ENCODE data around the gene HSD17B14.

The HSD17B14 gene

GRCh38 chr19:48815870-48816501 lies 20.3 kb downstream of the HSD17B14 start:
- no peak overlapping the region for H3K4me3 ChIP-seq (replicated peaks; ENCODE audit: insufficient read depth, low read length)
- no peak for DNase-seq (ENCODE audit: low read depth in 1 of 2, low spot score in 1 of 2)

GRCh38 chr19:48814895-48815294 lies 21.4 kb downstream of the HSD17B14 start:
- TF ChIP-seq POLR2AphosphoS5 (IDR thresholded peaks at IDR 0.05; ENCODE audit: low read depth) (no peak), REST (IDR thresholded peaks at IDR 0.05; ENCODE audit: insufficient replicate concordance, low read depth) (no peak)
- no peak for DNase-seq (ENCODE audit: low read depth in 1 of 2, low spot score in 1 of 2)
- Histone ChIP-seq H3K4me3 (replicated peaks; ENCODE audit: insufficient read depth, low read length) (no peak overlapping the region), H3K27ac (replicated peaks) (no peak overlapping the region), H3K27me3 (ENCODE audit: insufficient read depth, poor library complexity, severe bottlenecking) (no peaks in the 10 kb centered on the region)

More at GRCh38 chr19:48815870-48816501, 20.3 kb downstream of the HSD17B14 start:
- TF ChIP-seq SPI1 (IDR thresholded peaks at IDR 0.05; ENCODE audit: borderline replicate concordance, low read depth) (no peak), POLR2AphosphoS5 (IDR thresholded peaks at IDR 0.05; ENCODE audit: low read depth) (no peak), GABPA (IDR thresholded peaks at IDR 0.05; ENCODE audit: low read depth) (no peak)
- no peaks in the 10 kb centered on the region for H3K27me3 ChIP-seq (ENCODE audit: insufficient read depth, poor library complexity, severe bottlenecking)
- H3K27ac ChIP-seq (replicated peaks), result no peak overlapping the region

GRCh38 chr19:48813123-48813913 lies 23.0 kb downstream of the HSD17B14 start:
- no peak for TF ChIP-seq POLR2AphosphoS5 (IDR thresholded peaks at IDR 0.05; ENCODE audit: low read depth)
- no peak for TF ChIP-seq REST (IDR thresholded peaks at IDR 0.05; ENCODE audit: insufficient replicate concordance, low read depth)
- TF ChIP-seq SPI1 (IDR thresholded peaks at IDR 0.05; ENCODE audit: borderline replicate concordance, low read depth), result 0 out of 2 replicates have a peak, but pooled peaks have one; percentile 1
- TF ChIP-seq GABPA (IDR thresholded peaks at IDR 0.05; ENCODE audit: low read depth), result no peak
- H3K27me3 ChIP-seq (ENCODE audit: insufficient read depth, poor library complexity, severe bottlenecking), result no peaks in the 10 kb centered on the region

GRCh38 chr19:48812094-48812929 lies 24.0 kb downstream of the HSD17B14 start:
- no peak for TF ChIP-seq SPI1 (IDR thresholded peaks at IDR 0.05; ENCODE audit: borderline replicate concordance, low read depth)
- TF ChIP-seq POLR2AphosphoS5 (IDR thresholded peaks at IDR 0.05; ENCODE audit: low read depth), result no peak
- TF ChIP-seq REST (IDR thresholded peaks at IDR 0.05; ENCODE audit: insufficient replicate concordance, low read depth), result no peak
- no peak for TF ChIP-seq CTCF (IDR thresholded peaks at IDR 0.05; ENCODE audit: insufficient read depth, low read length)
- H3K27me3 ChIP-seq (ENCODE audit: insufficient read depth, poor library complexity, severe bottlenecking), result no peaks in the 10 kb centered on the region
- no peak for DNase-seq (ENCODE audit: low read depth in 1 of 2, low spot score in 1 of 2)
- H3K27ac ChIP-seq (replicated peaks), result no peak overlapping the region
- H3K4me3 ChIP-seq (replicated peaks; ENCODE audit: insufficient read depth, low read length), result peak overlapping the region; percentile 11; the same call in 1 of the 2 replicates

More at GRCh38 chr19:48813123-48813913, 23.0 kb downstream of the HSD17B14 start:
- no peak overlapping the region for H3K27ac ChIP-seq (replicated peaks)
- H3K4me3 ChIP-seq (replicated peaks; ENCODE audit: insufficient read depth, low read length), result no peak overlapping the region
- DNase-seq (ENCODE audit: low read depth in 1 of 2, low spot score in 1 of 2), result no peak

All from HL-60 (cell line).